Kidney (tissue), 14 donors: ENCODE data around the gene PPEF1. TPM values are rescaled to one million over a fixed set of nuclear protein-coding genes. Genes with fewer than 3 reads are reported as not detected.

Experiments used
- DNase-seq, 5 donors: peaks; one replicate each; pipeline ENCODE4 v3.0.0-alpha.2; 2013 to 2020
- FAIRE-seq: peaks from 2 replicates; lab custom pipeline; 2012; peaks lifted over from hg19 to GRCh38; lab: Jason Lieb, UNC
- H3K27ac ChIP-seq, 2 donors: one replicate each; pipeline ENCODE4 v1.7.0; 2013; ENCODE audit warnings: low read depth in 2 of 2, low read length in 2 of 2, inconsistent platforms in 1 of 2
- H3K27me3 ChIP-seq: one replicate; pipeline ENCODE4 v1.7.1; 2013; ENCODE audit warnings: low read length, inconsistent platforms; ENCODE audit not compliant: control insufficient read depth, insufficient read depth
- H3K36me3 ChIP-seq, 3 donors: one replicate each; pipeline versions ENCODE4 v1.7.0 to v1.7.1; 2013; ENCODE audit warnings: low read length in 3 of 3, control low read depth in 1 of 3, inconsistent platforms in 1 of 3; ENCODE audit not compliant: insufficient read depth in 3 of 3, control insufficient read depth in 2 of 3
- H3K4me1 ChIP-seq, 3 donors: one replicate each; pipeline versions ENCODE4 v1.7.0 to v1.7.1; 2013; ENCODE audit warnings: low read length in 3 of 3, inconsistent platforms in 1 of 3, low read depth in 1 of 3; ENCODE audit not compliant: control insufficient read depth in 2 of 3, insufficient read depth in 2 of 3
- H3K4me3 ChIP-seq, 3 donors: one replicate each; pipeline versions ENCODE4 v1.7.0 to v1.8.1; 2013; ENCODE audit warnings: low read length in 3 of 3, control low read depth in 1 of 3, inconsistent platforms in 1 of 3
- H3K9ac ChIP-seq, 3 donors: one replicate each; pipeline versions ENCODE4 v1.7.0 to v1.7.1; 2013; ENCODE audit warnings: low read length in 3 of 3, control low read depth in 1 of 3, inconsistent platforms in 1 of 3
- H3K9me3 ChIP-seq, 3 donors: one replicate each; pipeline versions ENCODE4 v1.7.0 to v1.7.1; 2013; ENCODE audit warnings: low read length in 3 of 3, control low read depth in 1 of 3, inconsistent platforms in 1 of 3; ENCODE audit not compliant: control insufficient read depth in 2 of 3, insufficient read depth in 1 of 3
- CTCF ChIP-seq: IDR thresholded peaks from 3 replicates; pipeline ENCODE4 v1.5.1; 2012; ENCODE audit warnings: mild to moderate bottlenecking, moderate library complexity, borderline replicate concordance; ENCODE audit not compliant: insufficient read depth; ENCODE audit errors: extremely low read depth
- intact Hi-C: fragments of 100-400 bp; cut with DNase I; formaldehyde crosslinking; loops from one replicate; pipeline ENCODE4 v1.11.1; 2022
- polyA plus RNA-seq: library from polyadenylated mRNA; stranded (reverse); fragments of 350-450 nt; fragmentation: Illumina TruSeq; extraction: RNeasy Lipid Tissue Mini Kit (QIAGEN cat#74804); gene quantifications from one replicate; pipeline ENCODE4 v1.2.3, GENCODE V29; 2014; ENCODE audit warnings: low read depth, low replicate concordance; ENCODE audit not compliant: insufficient read depth
- total RNA-seq: library from RNA; stranded (reverse); fragmentation: NEBNext Ultra II Directional; extraction: Animal tissue kit (Norgen Biotek cat#: 25700); gene quantifications from one replicate; pipeline ENCODE4 v1.2.1, GENCODE V29; 2021
- donor health status: control.
- donor health status: control.
- donor health status: control.
- donor health status: control.
- donor health status: control.
- donor health status: DM: yes; HTN: yes; CAD: no.
- donor health status: Normal renal cell carcinoma (clear cell type).

The PPEF1 gene
- total and polyA plus RNA-seq, 2 donors from 2014 or later, result 0.63 to 0.92 TPM

- no peak for FAIRE-seq
These were observed 33.0 kb upstream of the PPEF1 start for GRCh38 chrX:18674417-18674787.

GRCh38 chrX:18674788-18675735 is 32.4 kb upstream of the PPEF1 start:
- peak; percentile 66 for FAIRE-seq

More at GRCh38 chrX:18674417-18674787, 33.0 kb upstream of the PPEF1 start:
- H3K9me3 ChIP-seq, result no peaks in the 10 kb centered on the region
- intact Hi-C loops, result no loop called here
- peak in 2 of 5 donors; percentile 20 to 56 for DNase-seq
- TF ChIP-seq CTCF, result no peak
- H3K36me3 ChIP-seq, result no peaks in the 10 kb centered on the region
- peak overlapping the region; percentile 52 to 59 (median 55) for H3K4me3 ChIP-seq
- H3K9ac ChIP-seq, result no peak overlapping the region
- peak overlapping the region in 1 of 2 donors; percentile 28 for H3K27ac ChIP-seq
- no peaks in the 10 kb centered on the region for H3K4me1 ChIP-seq
- no peaks in the 10 kb centered on the region for H3K27me3 ChIP-seq

DNA sequence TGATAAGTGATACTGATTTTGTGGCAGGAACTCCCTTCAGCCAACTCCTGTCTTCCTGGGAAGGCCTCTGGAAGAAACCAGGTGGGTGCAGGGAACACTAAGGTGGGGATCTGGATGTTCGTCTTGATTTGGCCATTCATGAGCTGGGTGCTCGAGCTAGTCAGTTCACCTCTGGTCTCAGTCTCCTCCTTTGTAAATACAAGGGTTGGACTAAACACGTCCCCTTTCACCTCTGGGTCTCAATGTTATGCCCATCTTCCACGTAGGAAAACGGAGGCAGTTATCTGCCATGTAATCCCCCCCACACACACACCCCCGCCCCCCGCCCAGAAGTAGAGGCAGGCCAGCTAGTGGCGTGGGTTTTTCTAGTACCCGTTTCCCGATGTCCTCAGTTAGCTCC is 31.4 kb upstream of the PPEF1 start:
- TF ChIP-seq CTCF, result no peak
- Histone ChIP-seq H3K27ac (no peak overlapping the region), H3K9me3 (no peaks in the 10 kb centered on the region), H3K9ac (no peak overlapping the region), H3K4me1 (no peaks in the 10 kb centered on the region), H3K4me3 (no peak overlapping the region), H3K27me3 (no peaks in the 10 kb centered on the region), H3K36me3 (no peaks in the 10 kb centered on the region)
- intact Hi-C loops, result no loop called here
- DNase-seq, result no peak
- FAIRE-seq, result no peak

More at GRCh38 chrX:18674788-18675735, 32.4 kb upstream of the PPEF1 start:
- Histone ChIP-seq H3K9ac (peak overlapping the region in 2 of 3 donors; percentile 32 to 77), H3K27ac (peak overlapping the region in 1 of 2 donors; percentile 28), H3K36me3 (no peaks in the 10 kb centered on the region), H3K27me3 (no peaks in the 10 kb centered on the region), H3K4me1 (no peaks in the 10 kb centered on the region), H3K9me3 (no peaks in the 10 kb centered on the region), H3K4me3 (peak overlapping the region; percentile 52 to 59 (median 55))
- intact Hi-C loops, result no loop called here
- TF ChIP-seq CTCF, result no peak
- DNase-seq, result peak; percentile 83 to 91 (median 89)
